HCT116 (cell line): ENCODE measurements around the gene PLB1. TPM values are rescaled to one million over a fixed set of nuclear protein-coding genes. Genes with fewer than 3 reads are reported as not detected.

Source experiments
- ATAC-seq: fragments of 200-7000 bp; cut with Tn5 transposase; 2 replicates; pipeline ENCODE4 v1.9.1; 2020; ENCODE audit warnings: mild to moderate bottlenecking, moderate library complexity
- BruUV-seq: library from RNA; stranded (reverse); fragments of 400-500 nt; replicated peaks from 2 replicates; lab custom pipeline; 2021; lab: Mats Ljungman, UMichigan
- CTCF ChIA-PET: fragments of 300-600 bp; sonication (Branson Sonifier 250); formaldehyde crosslinking; loops from one replicate; lab custom pipeline; 2021; ENCODE audit warnings: antibody characterized with exemption; lab: Charles Lee
- POLR2A ChIA-PET: fragments of 300-600, 350-600 bp; sonication (Branson Sonifier 250); formaldehyde crosslinking; loops from one replicate; lab custom pipeline; 2021; ENCODE audit warnings: antibody characterized with exemption; lab: Charles Lee
- RAD21 ChIA-PET, 2 experiments: fragments of 300-600 bp; sonication (Branson Sonifier 250); formaldehyde crosslinking; loops; one replicate each; lab custom pipeline; 2023; ENCODE audit warnings: low total read pairs in 2 of 2; ENCODE audit not compliant: uncharacterized antibody in 2 of 2, unreplicated experiment in 2 of 2, low non-redundant PET in 1 of 2; lab: Charles Lee
- DNase-seq: peaks from one replicate; pipeline ENCODE4 v3.0.0-alpha.2; 2010; ENCODE audit warnings: low read depth, low spot score
- H2AFZ ChIP-seq: fragments of 200-600 bp; shearing (Covaris generic), sonication (generic); 2 replicates; pipeline ENCODE4 v1.6.1; 2017; ENCODE audit warnings: low read depth, mixed run types, mixed read lengths, antibody characterized with exemption, low read length; ENCODE audit not compliant: poor library complexity, severe bottlenecking
- H3K27ac ChIP-seq: 2 replicates; pipeline ENCODE4 v1.5.1; 2012; ENCODE audit warnings: low read depth, low read length
- H3K27me3 ChIP-seq: fragments of 200-600 bp; sonication (generic); 2 replicates; pipeline ENCODE4 v1.6.1; 2016; ENCODE audit warnings: mixed run types, low read length, mixed read lengths; ENCODE audit not compliant: insufficient read depth
- H3K36me3 ChIP-seq, 2 experiments: fragments of 200-500 bp in 1 of 2; fragments of 200-600 bp in 1 of 2; sonication (Bioruptor generic) in 1 of 2; sonication (generic) in 1 of 2; 2 replicates each; pipeline versions ENCODE4 v1.5.1 to v1.6.1; 2014 to 2016; ENCODE audit warnings: low read length in 2 of 2, inconsistent platforms in 1 of 2, mixed read lengths in 1 of 2, mixed run types in 1 of 2; ENCODE audit not compliant: insufficient read depth in 2 of 2, control insufficient read depth in 1 of 2
- H3K4me1 ChIP-seq, 2 experiments: fragments of 200-600 bp in 1 of 2; sonication (generic) in 1 of 2; 2 replicates each; pipeline versions ENCODE4 v1.5.1 to v1.6.1; 2012 to 2017; ENCODE audit warnings: low read length in 2 of 2, inconsistent platforms in 1 of 2, mild to moderate bottlenecking in 1 of 2, mixed read lengths in 1 of 2, mixed run types in 1 of 2, moderate library complexity in 1 of 2; ENCODE audit not compliant: insufficient read depth in 2 of 2, control insufficient read depth in 1 of 2
- H3K4me2 ChIP-seq: fragments of 200-600 bp; sonication (generic); 2 replicates; pipeline ENCODE4 v1.6.1; 2017; ENCODE audit warnings: mixed run types, low read length, mixed read lengths
- H3K4me3 ChIP-seq, 2 experiments: fragments of 200-600 bp in 1 of 2; sonication (generic) in 1 of 2; replicated peaks in 1 of 2; 2 replicates each; pipeline ENCODE4 v1.5.1; 2011 to 2016; ENCODE audit warnings: low read length in 2 of 2, control low read depth in 1 of 2, low read depth in 1 of 2, mild to moderate bottlenecking in 1 of 2, mixed read lengths in 1 of 2, mixed run types in 1 of 2
- H3K79me2 ChIP-seq: fragments of 200-600 bp; sonication (generic); 2 replicates; pipeline ENCODE4 v1.6.1; 2017; ENCODE audit warnings: mild to moderate bottlenecking, mixed run types, low read length, moderate library complexity, mixed read lengths; ENCODE audit not compliant: insufficient read depth
- H3K9ac ChIP-seq: fragments of 200-600 bp; sonication (generic); 2 replicates; pipeline ENCODE4 v1.6.1; 2016; ENCODE audit warnings: low read length, mixed read lengths
- H3K9me2 ChIP-seq: fragments of 200-600 bp; sonication (generic), shearing (Covaris generic); 2 replicates; pipeline ENCODE4 v1.6.1; 2017; ENCODE audit warnings: mixed run types, mild to moderate bottlenecking, moderate library complexity; ENCODE audit not compliant: insufficient read depth
- H3K9me3 ChIP-seq, 2 experiments: fragments of 200-500 bp in 1 of 2; fragments of 200-600 bp in 1 of 2; sonication (Bioruptor generic) in 1 of 2; sonication (generic) in 1 of 2; 2 replicates each; pipeline ENCODE4 v1.6.1; 2014 to 2017; ENCODE audit warnings: low read length in 2 of 2, mixed read lengths in 2 of 2, inconsistent platforms in 1 of 2, low read depth in 1 of 2, mild to moderate bottlenecking in 1 of 2, mixed run types in 1 of 2, moderate library complexity in 1 of 2; ENCODE audit not compliant: control insufficient read depth in 1 of 2, insufficient read depth in 1 of 2
- H4K20me1 ChIP-seq: fragments of 200-600 bp; sonication (generic), shearing (Covaris generic); 2 replicates; pipeline ENCODE4 v1.6.1; 2017; ENCODE audit warnings: mixed run types, mild to moderate bottlenecking, moderate library complexity; ENCODE audit not compliant: insufficient read depth
- CBX3 ChIP-seq: IDR thresholded peaks from 2 replicates; pipeline ENCODE4 v1.6.1; 2012; ENCODE audit warnings: low read depth
- CEBPB ChIP-seq: IDR thresholded peaks from 2 replicates; pipeline ENCODE4 v1.6.1; 2012; ENCODE audit warnings: low read depth
- EGR1 ChIP-seq: IDR thresholded peaks from 2 replicates; pipeline ENCODE4 v1.6.1; 2012; ENCODE audit warnings: low read depth
- ELF1 ChIP-seq: IDR thresholded peaks from 2 replicates; pipeline ENCODE4 v1.6.1; 2012; ENCODE audit warnings: low read depth, borderline replicate concordance
- FOSL1 ChIP-seq: IDR thresholded peaks from 2 replicates; pipeline ENCODE4 v1.6.1; 2012; ENCODE audit warnings: low read depth
- POLR2A ChIP-seq: IDR thresholded peaks from 2 replicates; pipeline ENCODE4 v1.7.0; 2011; ENCODE audit warnings: borderline replicate concordance; ENCODE audit not compliant: insufficient read depth, insufficient read length; ENCODE audit errors: extremely low read depth
- POLR2AphosphoS5 ChIP-seq: IDR thresholded peaks from 2 replicates; pipeline ENCODE4 v1.6.1; 2011; ENCODE audit warnings: mild to moderate bottlenecking, low read depth, low read length, moderate library complexity
- RAD21 ChIP-seq: IDR thresholded peaks from 2 replicates; pipeline ENCODE4 v1.6.1; 2012; ENCODE audit warnings: low read depth, mild to moderate bottlenecking
- SIN3A ChIP-seq: IDR thresholded peaks from 2 replicates; pipeline ENCODE4 v1.6.1; 2012; ENCODE audit warnings: low read depth
- SP1 ChIP-seq: IDR thresholded peaks from 2 replicates; pipeline ENCODE4 v1.6.1; 2012; ENCODE audit warnings: low read depth
- SRF ChIP-seq: IDR thresholded peaks from 2 replicates; pipeline ENCODE4 v1.6.1; 2012; ENCODE audit warnings: low read depth
- TCF7L2 ChIP-seq: IDR thresholded peaks from 2 replicates; pipeline ENCODE4 v1.7.0; 2011; ENCODE audit warnings: borderline replicate concordance, inconsistent platforms; ENCODE audit not compliant: insufficient read depth, insufficient read length; ENCODE audit errors: extremely low read depth
- YY1 ChIP-seq: IDR thresholded peaks from 2 replicates; pipeline ENCODE4 v1.6.1; 2011; ENCODE audit warnings: low read length, low read depth, moderate library complexity, mild to moderate bottlenecking; ENCODE audit not compliant: insufficient replicate concordance; ENCODE audit errors: extremely low read depth
- ZFX ChIP-seq: fragments of 450-650 bp; IDR thresholded peaks from 2 replicates; pipeline ENCODE4 v1.6.1; 2017
- ZNF274 ChIP-seq: fragments of 200-500 bp; sonication (Bioruptor generic); IDR thresholded peaks from 2 replicates; pipeline ENCODE4 v1.6.1; 2014; ENCODE audit warnings: mild to moderate bottlenecking, low read depth, low read length, inconsistent platforms
- intact Hi-C: fragments of 100-400 bp; cut with micrococcal nuclease; formaldehyde crosslinking; loops from 2 replicates; pipeline ENCODE4 v1.10.0; 2022
- total RNA-seq: library from RNA; stranded (reverse); gene quantifications from one replicate; pipeline ENCODE4 v1.2.1, GENCODE V29; 2021; ENCODE audit not compliant: unreplicated experiment
- TF ChIP-seq, protein P1 (sequence below), 3 experiments: fragments of 200-600 bp in 1 of 3; sonication (generic) in 1 of 3; IDR thresholded peaks in 2 of 3; conservative IDR thresholded peaks in 1 of 3; 2 replicates each; pipeline ENCODE4 v1.5.1; 2012 to 2017; ENCODE audit warnings: low read depth in 2 of 3, low read length in 2 of 3, antibody characterized with exemption in 1 of 3, borderline replicate concordance in 1 of 3, control low read depth in 1 of 3, mild to moderate bottlenecking in 1 of 3, mixed read lengths in 1 of 3, mixed run types in 1 of 3, moderate library complexity in 1 of 3; ENCODE audit not compliant: insufficient read depth in 1 of 3
- TF ChIP-seq, protein P2 (sequence below): IDR thresholded peaks from 2 replicates; pipeline ENCODE4 v1.6.1; 2012
- TF ChIP-seq, protein P3 (sequence below): IDR thresholded peaks from 2 replicates; pipeline ENCODE4 v1.6.1; 2012
- TF ChIP-seq, protein P4 (sequence below): IDR thresholded peaks from 2 replicates; pipeline ENCODE4 v1.6.1; 2011; ENCODE audit warnings: mild to moderate bottlenecking, low read length, moderate library complexity; ENCODE audit not compliant: insufficient replicate concordance; ENCODE audit errors: extremely low read depth

PLB1 gene
- total RNA-seq, 1 experiment from 2014 or later = 0.49 TPM

DNA sequence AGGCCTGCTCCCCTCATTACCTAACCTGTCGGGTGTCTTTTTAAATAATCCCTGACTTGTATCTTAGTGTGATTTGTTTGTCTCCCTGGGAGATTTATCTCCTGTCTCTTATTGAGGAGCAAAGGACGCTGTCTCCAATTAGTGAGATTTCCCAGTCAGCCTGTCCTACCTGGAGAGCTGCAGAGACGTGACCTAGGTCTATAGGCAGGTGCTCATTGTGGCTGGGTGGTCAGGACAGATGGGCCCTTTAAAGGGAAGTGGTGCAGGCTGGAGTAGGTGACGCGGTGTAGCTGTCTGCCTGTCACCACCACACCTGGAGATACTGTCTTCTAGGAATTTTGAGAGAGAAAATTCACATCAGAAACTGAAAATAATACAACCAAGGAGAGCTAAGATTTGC is 28.0 kb downstream of the PLB1 start:
- ChIA-PET POLR2A (no interaction called here), CTCF (no interaction called here), RAD21 (no interaction called here)
- H3K4me3 ChIP-seq = no peak overlapping the region
- H3K9me3 ChIP-seq = no peaks in the 10 kb centered on the region
- no peak overlapping the region for H3K4me2 ChIP-seq
- H3K27ac ChIP-seq = no peak overlapping the region
- no peak overlapping the region for H2AFZ ChIP-seq
- DNase-seq = no peak
- peaks cover 9% of the 10 kb centered on the region; the same call in 1 of the 2 replicates for H3K27me3 ChIP-seq
- no peaks in the 10 kb centered on the region for H3K79me2 ChIP-seq
- H3K36me3 ChIP-seq = no peaks in the 10 kb centered on the region
- no peak overlapping the region for H3K9ac ChIP-seq
- intact Hi-C loops = no loop called here
- H3K9me2 ChIP-seq = no peaks in the 10 kb centered on the region
- no peak for ATAC-seq
- no peaks in the 10 kb centered on the region for H4K20me1 ChIP-seq
- no TSS peak for BruUV-seq
- no peak for TF ChIP-seq ELF1
- TF ChIP-seq POLR2A = no peak
- TF ChIP-seq, protein P1, sequence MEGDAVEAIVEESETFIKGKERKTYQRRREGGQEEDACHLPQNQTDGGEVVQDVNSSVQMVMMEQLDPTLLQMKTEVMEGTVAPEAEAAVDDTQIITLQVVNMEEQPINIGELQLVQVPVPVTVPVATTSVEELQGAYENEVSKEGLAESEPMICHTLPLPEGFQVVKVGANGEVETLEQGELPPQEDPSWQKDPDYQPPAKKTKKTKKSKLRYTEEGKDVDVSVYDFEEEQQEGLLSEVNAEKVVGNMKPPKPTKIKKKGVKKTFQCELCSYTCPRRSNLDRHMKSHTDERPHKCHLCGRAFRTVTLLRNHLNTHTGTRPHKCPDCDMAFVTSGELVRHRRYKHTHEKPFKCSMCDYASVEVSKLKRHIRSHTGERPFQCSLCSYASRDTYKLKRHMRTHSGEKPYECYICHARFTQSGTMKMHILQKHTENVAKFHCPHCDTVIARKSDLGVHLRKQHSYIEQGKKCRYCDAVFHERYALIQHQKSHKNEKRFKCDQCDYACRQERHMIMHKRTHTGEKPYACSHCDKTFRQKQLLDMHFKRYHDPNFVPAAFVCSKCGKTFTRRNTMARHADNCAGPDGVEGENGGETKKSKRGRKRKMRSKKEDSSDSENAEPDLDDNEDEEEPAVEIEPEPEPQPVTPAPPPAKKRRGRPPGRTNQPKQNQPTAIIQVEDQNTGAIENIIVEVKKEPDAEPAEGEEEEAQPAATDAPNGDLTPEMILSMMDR (IDR thresholded peaks at IDR 0.05 in 2 of 3, conservative IDR thresholded peaks at IDR 0.05 in 1 of 3; ENCODE audit: borderline replicate concordance in 1 of 3, insufficient read depth in 1 of 3, low read depth in 2 of 3, low read length in 2 of 3) = no peak
- TF ChIP-seq, protein P2, sequence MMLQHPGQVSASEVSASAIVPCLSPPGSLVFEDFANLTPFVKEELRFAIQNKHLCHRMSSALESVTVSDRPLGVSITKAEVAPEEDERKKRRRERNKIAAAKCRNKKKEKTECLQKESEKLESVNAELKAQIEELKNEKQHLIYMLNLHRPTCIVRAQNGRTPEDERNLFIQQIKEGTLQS = no peak
- no peak for TF ChIP-seq CBX3
- TF ChIP-seq POLR2AphosphoS5 = no peak
- no peak for TF ChIP-seq EGR1
- no peak for TF ChIP-seq ZNF274
- no peak for TF ChIP-seq TCF7L2
- TF ChIP-seq RAD21 = no peak
- TF ChIP-seq YY1 = no peak
- TF ChIP-seq ZFX = no peak
- TF ChIP-seq, protein P3, sequence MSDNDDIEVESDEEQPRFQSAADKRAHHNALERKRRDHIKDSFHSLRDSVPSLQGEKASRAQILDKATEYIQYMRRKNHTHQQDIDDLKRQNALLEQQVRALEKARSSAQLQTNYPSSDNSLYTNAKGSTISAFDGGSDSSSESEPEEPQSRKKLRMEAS = no peak
- TF ChIP-seq CEBPB = no peak
- no peak for TF ChIP-seq SRF
- TF ChIP-seq, protein P4, sequence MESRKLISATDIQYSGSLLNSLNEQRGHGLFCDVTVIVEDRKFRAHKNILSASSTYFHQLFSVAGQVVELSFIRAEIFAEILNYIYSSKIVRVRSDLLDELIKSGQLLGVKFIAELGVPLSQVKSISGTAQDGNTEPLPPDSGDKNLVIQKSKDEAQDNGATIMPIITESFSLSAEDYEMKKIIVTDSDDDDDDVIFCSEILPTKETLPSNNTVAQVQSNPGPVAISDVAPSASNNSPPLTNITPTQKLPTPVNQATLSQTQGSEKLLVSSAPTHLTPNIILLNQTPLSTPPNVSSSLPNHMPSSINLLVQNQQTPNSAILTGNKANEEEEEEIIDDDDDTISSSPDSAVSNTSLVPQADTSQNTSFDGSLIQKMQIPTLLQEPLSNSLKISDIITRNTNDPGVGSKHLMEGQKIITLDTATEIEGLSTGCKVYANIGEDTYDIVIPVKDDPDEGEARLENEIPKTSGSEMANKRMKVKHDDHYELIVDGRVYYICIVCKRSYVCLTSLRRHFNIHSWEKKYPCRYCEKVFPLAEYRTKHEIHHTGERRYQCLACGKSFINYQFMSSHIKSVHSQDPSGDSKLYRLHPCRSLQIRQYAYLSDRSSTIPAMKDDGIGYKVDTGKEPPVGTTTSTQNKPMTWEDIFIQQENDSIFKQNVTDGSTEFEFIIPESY = no peak
- no peak for TF ChIP-seq FOSL1
- TF ChIP-seq SP1 = no peak
- no peak for TF ChIP-seq SIN3A
- TF ChIP-seq, all 23 proteins: peak for 0
- H3K4me1 ChIP-seq = no peaks in the 10 kb centered on the region
